ENCODE measurements around the gene MISP3. TPM values are rescaled to one million over a fixed set of nuclear protein-coding genes. Genes with fewer than 3 reads are reported as not detected.
"Not testable (repeated sequence)": the region's sequence is repeated elsewhere in the genome, so short reads cannot be mapped to it uniquely, and the experiment has no call there.

Gene MISP3
- total and polyA plus RNA-seq, 2 of the 8 experiments (the other 6 are each of a cell fraction or from before 2014, with no cell fraction given), result 0.74 to 1.4 TPM

GRCh38 chr19:14050512-14050911, 22.1 kb upstream of the MISP3 start (continued):
- TF ChIP-seq JUND (IDR thresholded peaks at IDR 0.05; ENCODE audit: low read length) (no peak), TAF1 (IDR thresholded peaks at IDR 0.05; ENCODE audit: low read depth, low read length) (no peak), SP1 (IDR thresholded peaks at IDR 0.05; ENCODE audit: low read depth, low read length) (no peak)

GRCh38 chr19:14050961-14051360, 21.6 kb upstream of the MISP3 start:
- H3K18ac ChIP-seq (ENCODE audit: extremely low read depth, low read length); H2BK20ac ChIP-seq (ENCODE audit: low read length); H2BK15ac ChIP-seq (ENCODE audit: low read length); H3K27ac ChIP-seq (ENCODE audit: low read depth, low read length); H3K4me2 ChIP-seq (ENCODE audit: insufficient read depth in 1 of 2, low read depth in 2 of 2, low read length in 2 of 2); H2AK5ac ChIP-seq (ENCODE audit: low read depth, low read length); POLR2A ChIA-PET (ENCODE audit: partially characterized antibody); H2AFZ ChIP-seq (ENCODE audit: low read length); H3K23me2 ChIP-seq (ENCODE audit: low read depth, low read length); H3K9me3 ChIP-seq (ENCODE audit: insufficient read depth in 2 of 2, low read depth in 1 of 2, low read length in 1 of 2); H4K91ac ChIP-seq (replicated peaks; ENCODE audit: insufficient read length, low read length); DNase-seq (ENCODE audit: low read depth in 1 of 2, low spot score in 2 of 2); H3K23ac ChIP-seq (ENCODE audit: insufficient read length); H3K4me3 ChIP-seq (ENCODE audit: extremely low read depth in 1 of 4, insufficient read depth in 2 of 4, low read depth in 3 of 4, low read length in 4 of 4); H2BK12ac ChIP-seq (ENCODE audit: low read depth, low read length); FAIRE-seq; H3K9ac ChIP-seq (replicated peaks in 1 of 4; ENCODE audit: extremely low read depth in 1 of 4, low read depth in 3 of 4, low read length in 3 of 4); H3K36me3 ChIP-seq (ENCODE audit: control insufficient read depth in 2 of 4, insufficient read depth in 4 of 4, low read length in 3 of 4); H4K5ac ChIP-seq (ENCODE audit: insufficient read length, low read depth, low read length); H2BK5ac ChIP-seq (ENCODE audit: low read depth, low read length); H3K79me1 ChIP-seq (ENCODE audit: low read depth, low read length); H4K8ac ChIP-seq (ENCODE audit: extremely low read depth, insufficient read depth, low read length); H4K20me1 ChIP-seq (replicated peaks in 1 of 2; ENCODE audit: control insufficient read depth in 1 of 2, insufficient read depth in 2 of 2, low read length in 2 of 2); H2BK120ac ChIP-seq (replicated peaks; ENCODE audit: low read depth, low read length); H3K79me2 ChIP-seq (ENCODE audit: control insufficient read depth in 1 of 2, insufficient read depth in 2 of 2, low read length in 2 of 2); H3K56ac ChIP-seq (replicated peaks; ENCODE audit: insufficient read length, low read depth, low read length); H3K4me1 ChIP-seq (replicated peaks in 1 of 4; ENCODE audit: control insufficient read depth in 3 of 4, insufficient read depth in 4 of 4, low read length in 3 of 4); H3K14ac ChIP-seq (ENCODE audit: insufficient read length); H3K27me3 ChIP-seq (replicated peaks in 1 of 4; ENCODE audit: control insufficient read depth in 3 of 4, extremely low read depth in 1 of 4, insufficient read depth in 3 of 4, low read length in 3 of 4); H3K4ac ChIP-seq (replicated peaks; ENCODE audit: insufficient read length, low read depth, low read length): not testable (repeated sequence)
- CTCF ChIA-PET (ENCODE audit: partially characterized antibody), result interaction anchor here (1.0 to 9.9 kb wide), 9 partner anchors 10 to 165 kb away, joined by 3 to 77 read pairs (median 5); partner anchors contain the start of genes IL27RA, MISP3 and PALM3
- 87% methylated on average over 11 of the region's 11 CpGs; no CpG with 5 or more reads in 1 of the 2 experiments for WGBS, 2 experiments (ENCODE audit: extremely low coverage in 1 of 2, insufficient coverage in 1 of 2, insufficient read length in 1 of 2, insufficient replicate concordance in 2 of 2, low coverage in 1 of 2, low lambda C conversion rate in 2 of 2, missing lambda C conversion rate in 1 of 2)
